Naive thymus-derived CD4-positive, alpha-beta T cell (primary cell): ENCODE results near the gene RXRG. TPM values are rescaled to one million over a fixed set of nuclear protein-coding genes. Genes with fewer than 3 reads are reported as not detected.

Experiments
- ATAC-seq: fragments of 150-1000 bp; cut with Tn5 transposase; 2 replicates; pipeline ENCODE4 v1.10.0; 2021; ENCODE audit warnings: mild to moderate bottlenecking, moderate library complexity
- CTCF ChIA-PET: fragments of 350-600 bp; sonication (Branson Sonifier 250); formaldehyde crosslinking; loops from one replicate; lab custom pipeline; 2021; ENCODE audit warnings: antibody characterized with exemption; lab: Charles Lee
- POLR2A ChIA-PET: fragments of 350-600 bp; sonication (Branson Sonifier 250); formaldehyde crosslinking; loops from one replicate; lab custom pipeline; 2021; ENCODE audit warnings: antibody characterized with exemption, inconsistent platforms; lab: Charles Lee
- DNase-seq, 9 donors: peaks; one replicate each; pipeline versions ENCODE4 v3.0.0 to v3.0.0-alpha.2; 2020 to 2022; ENCODE audit warnings: mixed read lengths in 1 of 9
- H3K27ac ChIP-seq: one replicate; pipeline ENCODE4 v1.7.0; 2013; ENCODE audit warnings: mild to moderate bottlenecking, low read depth, low read length, moderate library complexity
- H3K27me3 ChIP-seq, 2 donors: one replicate each; pipeline ENCODE4 v1.7.0; 2013; ENCODE audit warnings: low read length in 2 of 2, mild to moderate bottlenecking in 2 of 2, moderate library complexity in 2 of 2; ENCODE audit not compliant: control insufficient read depth in 2 of 2, insufficient read depth in 2 of 2
- H3K36me3 ChIP-seq, 3 experiments: 1 replicate in 2 of 3; 2 replicates in 1 of 3; pipeline ENCODE4 v1.7.0; 2013; ENCODE audit warnings: low read length in 3 of 3, mild to moderate bottlenecking in 3 of 3, moderate library complexity in 1 of 3; ENCODE audit not compliant: insufficient read depth in 3 of 3, control insufficient read depth in 2 of 3
- H3K4me1 ChIP-seq, 2 donors: one replicate each; pipeline ENCODE4 v1.7.0; 2013; ENCODE audit warnings: low read length in 2 of 2, mild to moderate bottlenecking in 2 of 2, moderate library complexity in 1 of 2; ENCODE audit not compliant: control insufficient read depth in 2 of 2, insufficient read depth in 2 of 2
- H3K4me3 ChIP-seq: 2 replicates; pipeline ENCODE4 v1.7.0; 2013; ENCODE audit warnings: mild to moderate bottlenecking, low read length
- H3K9me3 ChIP-seq, 3 experiments: 1 replicate in 2 of 3; 2 replicates in 1 of 3; pipeline ENCODE4 v1.7.0; 2013; ENCODE audit warnings: low read length in 3 of 3; ENCODE audit not compliant: control insufficient read depth in 2 of 3
- H3K27ac Mint-ChIP-seq, 9 donors: one replicate each; pipeline ENCODE4 v1.8.0; 2020 to 2022; ENCODE audit warnings: mixed read lengths in 9 of 9, mild to moderate bottlenecking in 8 of 9, moderate library complexity in 5 of 9, inconsistent platforms in 2 of 9
- H3K27me3 Mint-ChIP-seq, 5 donors: one replicate each; pipeline ENCODE4 v1.8.0; 2021 to 2022; ENCODE audit warnings: mixed read lengths in 5 of 5, mild to moderate bottlenecking in 1 of 5
- H3K36me3 Mint-ChIP-seq, 5 donors: one replicate each; pipeline ENCODE4 v1.8.0; 2020 to 2022; ENCODE audit warnings: mixed read lengths in 5 of 5, mild to moderate bottlenecking in 3 of 5, inconsistent platforms in 1 of 5
- H3K4me1 Mint-ChIP-seq, 7 donors: one replicate each; pipeline ENCODE4 v1.8.0; 2020 to 2022; ENCODE audit warnings: mixed read lengths in 7 of 7, mild to moderate bottlenecking in 3 of 7, inconsistent platforms in 1 of 7
- H3K4me3 Mint-ChIP-seq, 10 donors: one replicate each; pipeline ENCODE4 v1.8.0; 2020 to 2022; ENCODE audit warnings: mild to moderate bottlenecking in 10 of 10, mixed read lengths in 10 of 10, moderate library complexity in 6 of 10, inconsistent platforms in 2 of 10
- H3K9me3 Mint-ChIP-seq, 11 donors: one replicate each; pipeline ENCODE4 v1.8.0; 2020 to 2022; ENCODE audit warnings: mixed read lengths in 11 of 11, mild to moderate bottlenecking in 4 of 11, inconsistent platforms in 1 of 11, moderate library complexity in 1 of 11
- intact Hi-C, 2 donors: fragments of 100-400 bp; cut with micrococcal nuclease; formaldehyde crosslinking; loops; one replicate each; pipeline ENCODE4 v1.15.1; 2023
- polyA plus RNA-seq, 2 donors: library from polyadenylated mRNA; unstranded; fragments of 300-500 nt; fragmentation: Illumina TruSeq; gene quantifications; one replicate each; pipeline ENCODE4 v1.2.3, GENCODE V29; 2021
- total RNA-seq, 6 experiments: library from RNA in 5 of 6; stranded (reverse) in 5 of 6; gene quantifications; 1 replicate in 5 of 6; 2 replicates in 1 of 6; pipeline ENCODE4 v1.2.3 and lab custom pipeline; 2021 to 2026

RXRG gene
- total and polyA plus RNA-seq, 7 experiments from 2014 or later = not detected

DNA sequence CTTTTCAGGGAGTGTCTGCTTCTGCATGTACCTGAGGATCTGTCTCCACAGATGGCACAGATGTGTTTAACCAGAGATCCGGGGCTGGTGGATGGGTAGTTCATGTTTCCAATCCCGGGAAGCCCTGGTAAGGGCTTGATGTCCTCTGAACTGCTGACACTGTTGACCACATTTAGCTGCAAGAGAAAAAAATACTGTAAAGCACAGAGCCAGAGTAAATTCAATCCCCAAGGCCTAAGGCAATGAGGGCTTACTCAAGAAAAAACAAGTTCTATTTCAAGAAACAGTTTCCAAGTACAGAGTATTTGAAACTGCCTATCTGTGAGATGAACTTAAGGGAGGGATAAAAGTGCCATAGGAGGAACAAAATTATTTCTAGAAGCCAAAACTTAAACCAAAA is 25.1 kb downstream of the RXRG start:
- H3K36me3 ChIP-seq = no peaks in the 10 kb centered on the region
- ATAC-seq (no peak), DNase-seq (no peak)
- Mint-ChIP-seq H3K27ac (no peak overlapping the region), H3K36me3 (peaks cover 0 to 3% (median 0%) of the 10 kb centered on the region in 5 donors), H3K27me3 (peaks cover 5 to 58% (median 12%) of the 10 kb centered on the region in 5 donors), H3K9me3 (no peaks in the 10 kb centered on the region), H3K4me1 (peaks cover 13 to 28% (median 27%) of the 10 kb centered on the region in 7 donors), H3K4me3 (no peak overlapping the region)
- no peak overlapping the region for H3K4me3 ChIP-seq
- no peaks in the 10 kb centered on the region for H3K27me3 ChIP-seq
- peaks cover 3 to 18% of the 10 kb centered on the region in 2 donors for H3K4me1 ChIP-seq
- no peak overlapping the region for H3K27ac ChIP-seq
- ChIA-PET CTCF (interaction anchor here (0.6 kb wide), 1 partner anchor 349 kb away, joined by 5 read pairs; the partner anchor contains the start of gene TMCO1), POLR2A (no interaction called here)
- intact Hi-C loops = no loop called here
- H3K9me3 ChIP-seq = no peaks in the 10 kb centered on the region

DNA sequence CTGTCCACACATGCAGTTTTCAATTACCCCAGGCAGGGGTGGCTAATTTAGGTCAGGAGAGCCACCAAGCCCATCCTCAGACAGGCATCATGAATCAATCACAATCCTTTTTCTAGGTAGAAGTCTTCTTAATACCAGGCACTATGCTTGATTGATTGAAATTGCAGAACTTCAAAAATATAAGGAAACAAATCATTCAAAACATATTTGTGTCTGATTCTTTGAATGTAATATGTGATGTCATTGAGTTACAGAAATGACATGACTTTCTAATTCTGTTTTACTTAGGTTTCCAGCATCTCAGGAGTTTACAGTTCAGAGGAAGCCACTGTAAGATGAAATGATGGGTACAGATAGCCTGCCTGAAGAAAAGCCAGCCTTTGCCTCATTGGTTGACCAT is 26.7 kb downstream of the RXRG start:
- H3K4me3 Mint-ChIP-seq = no peak overlapping the region
- H3K27me3 Mint-ChIP-seq = peaks cover 13 to 72% (median 23%) of the 10 kb centered on the region in 5 donors
- no peaks in the 10 kb centered on the region for H3K9me3 Mint-ChIP-seq
- no peaks in the 10 kb centered on the region for H3K36me3 ChIP-seq
- no peak for DNase-seq
- ChIA-PET POLR2A (no interaction called here), CTCF (no interaction called here)
- H3K27ac ChIP-seq = no peak overlapping the region
- H3K9me3 ChIP-seq = no peaks in the 10 kb centered on the region
- peaks cover 0 to 3% (median 0%) of the 10 kb centered on the region in 5 donors for H3K36me3 Mint-ChIP-seq
- no peaks in the 10 kb centered on the region for H3K27me3 ChIP-seq
- no peak for ATAC-seq
- no peak overlapping the region for H3K27ac Mint-ChIP-seq
- peaks cover 0 to 12% (median 11%) of the 10 kb centered on the region in 7 donors for H3K4me1 Mint-ChIP-seq
- H3K4me1 ChIP-seq = peaks cover 0 to 5% of the 10 kb centered on the region in 2 donors
- intact Hi-C loops = no loop called here
- no peak overlapping the region for H3K4me3 ChIP-seq

DNA sequence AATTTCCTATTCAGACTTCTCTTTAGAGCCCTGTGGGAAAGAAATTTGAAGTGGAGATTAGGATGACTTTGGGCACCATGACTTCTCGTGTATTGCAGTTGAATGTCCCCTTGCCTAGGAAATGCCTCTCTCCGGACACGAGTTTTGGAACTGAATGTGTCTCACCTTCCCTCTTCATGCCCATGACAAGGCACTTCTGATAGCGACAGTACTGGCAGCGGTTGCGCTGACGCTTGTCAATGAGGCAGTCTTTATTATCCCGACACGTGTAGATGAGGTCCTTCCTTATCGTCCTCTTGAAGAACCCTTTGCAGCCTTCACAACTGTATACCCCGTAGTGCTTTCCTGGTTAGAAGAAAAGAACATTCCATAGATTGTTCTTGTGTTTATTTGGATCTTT is 28.1 kb downstream of the RXRG start:
- ATAC-seq = no peak

DNA sequence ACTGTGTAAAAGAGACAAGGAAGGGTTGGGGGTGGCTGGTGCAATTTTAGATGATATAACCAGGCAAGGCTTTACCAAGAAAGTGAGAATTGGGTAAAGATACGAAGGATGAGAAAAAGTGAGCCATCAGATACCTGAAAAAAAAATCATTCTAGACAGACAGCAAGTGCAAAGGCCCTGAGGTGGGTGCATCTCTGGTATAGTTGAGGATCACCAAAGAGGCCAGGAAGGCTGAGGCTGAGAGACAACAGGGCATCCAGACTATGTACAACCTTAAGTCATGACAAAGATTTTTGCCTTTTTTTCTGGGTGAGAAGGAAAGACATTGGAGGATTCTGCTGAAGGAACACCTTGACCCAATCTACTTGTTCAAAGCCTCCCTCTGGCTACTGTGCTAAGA is 29.9 kb downstream of the RXRG start:
- H3K9me3 Mint-ChIP-seq = no peaks in the 10 kb centered on the region
- POLR2A ChIA-PET = no interaction called here
- Histone ChIP-seq H3K27me3 (no peaks in the 10 kb centered on the region), H3K4me1 (no peaks in the 10 kb centered on the region), H3K27ac (no peak overlapping the region), H3K4me3 (no peak overlapping the region), H3K9me3 (no peaks in the 10 kb centered on the region), H3K36me3 (no peaks in the 10 kb centered on the region)
- H3K4me1 Mint-ChIP-seq = no peaks in the 10 kb centered on the region
- no peak overlapping the region for H3K27ac Mint-ChIP-seq
- peaks cover 13 to 53% (median 24%) of the 10 kb centered on the region in 5 donors for H3K27me3 Mint-ChIP-seq
- no peak for DNase-seq
- H3K4me3 Mint-ChIP-seq = no peak overlapping the region
- intact Hi-C loops = no loop called here
- peaks cover 0 to 3% (median 0%) of the 10 kb centered on the region in 5 donors for H3K36me3 Mint-ChIP-seq
- no peak for ATAC-seq
- CTCF ChIA-PET = no interaction called here

More for the DNA sequence above, 28.1 kb downstream of the RXRG start:
- Histone ChIP-seq H3K4me3 (no peak overlapping the region), H3K4me1 (no peaks in the 10 kb centered on the region), H3K36me3 (no peaks in the 10 kb centered on the region), H3K27ac (no peak overlapping the region), H3K9me3 (no peaks in the 10 kb centered on the region), H3K27me3 (no peaks in the 10 kb centered on the region)
- CTCF ChIA-PET = no interaction called here
- H3K36me3 Mint-ChIP-seq = peaks cover 0 to 3% (median 0%) of the 10 kb centered on the region in 5 donors
- no peaks in the 10 kb centered on the region for H3K4me1 Mint-ChIP-seq
- peaks cover 13 to 67% (median 23%) of the 10 kb centered on the region in 5 donors for H3K27me3 Mint-ChIP-seq
- H3K27ac Mint-ChIP-seq = no peak overlapping the region
- no peaks in the 10 kb centered on the region for H3K9me3 Mint-ChIP-seq
- intact Hi-C loops = no loop called here
- POLR2A ChIA-PET = no interaction called here
- no peak overlapping the region for H3K4me3 Mint-ChIP-seq
- no peak for DNase-seq

DNA sequence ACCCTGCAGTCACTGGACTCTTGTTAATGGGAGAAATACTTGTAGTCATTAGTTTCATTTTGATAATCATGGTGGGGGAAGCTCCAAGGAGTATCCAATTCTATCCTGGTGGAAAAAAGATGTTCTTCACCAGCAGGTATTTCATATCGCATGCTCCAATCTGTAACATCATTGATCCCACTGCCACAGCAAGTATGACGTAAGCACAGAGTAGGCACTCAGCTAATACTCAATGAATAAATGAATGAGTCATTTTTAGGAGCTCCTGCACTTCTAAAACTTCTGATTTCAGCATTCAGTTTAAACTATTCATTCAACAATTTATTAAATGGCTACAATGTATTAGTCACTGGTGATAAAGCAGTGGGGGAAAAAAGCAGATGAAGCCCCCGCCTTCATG is 30.3 kb downstream of the RXRG start:
- Mint-ChIP-seq H3K4me3 (no peak overlapping the region), H3K4me1 (no peaks in the 10 kb centered on the region), H3K27ac (no peak overlapping the region), H3K27me3 (peaks cover 18 to 54% (median 28%) of the 10 kb centered on the region in 5 donors), H3K36me3 (peaks cover 0 to 3% (median 0%) of the 10 kb centered on the region in 5 donors), H3K9me3 (no peaks in the 10 kb centered on the region)
- H3K4me1 ChIP-seq = no peaks in the 10 kb centered on the region
- H3K27me3 ChIP-seq = no peaks in the 10 kb centered on the region
- H3K4me3 ChIP-seq = no peak overlapping the region
- H3K36me3 ChIP-seq = no peaks in the 10 kb centered on the region
- no peaks in the 10 kb centered on the region for H3K9me3 ChIP-seq
- intact Hi-C loops = no loop called here
- ChIA-PET CTCF (no interaction called here), POLR2A (no interaction called here)
- no peak for DNase-seq
- H3K27ac ChIP-seq = no peak overlapping the region
- no peak for ATAC-seq

DNA sequence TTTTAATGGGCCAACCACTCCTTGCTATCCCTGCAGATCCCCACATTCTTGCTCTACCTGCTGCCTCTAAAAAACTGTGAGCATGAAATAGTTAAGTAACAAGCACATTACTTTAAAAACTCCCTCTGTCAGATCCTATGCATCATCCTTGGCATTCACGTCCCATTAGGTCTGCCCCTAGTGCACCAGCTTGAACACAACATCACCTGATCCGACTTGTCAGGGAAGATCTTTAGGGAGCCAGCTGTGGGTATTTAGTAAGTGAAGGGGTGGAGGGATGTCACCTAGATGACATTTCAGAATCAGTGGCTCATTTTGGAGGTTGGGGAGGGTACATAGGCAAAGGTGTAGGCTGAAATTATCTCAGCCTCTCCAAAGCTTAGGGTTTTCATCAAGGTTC is 33.5 kb downstream of the RXRG start:
- Mint-ChIP-seq H3K27me3 (peaks cover 38 to 56% (median 42%) of the 10 kb centered on the region in 5 donors), H3K9me3 (no peaks in the 10 kb centered on the region), H3K4me3 (no peak overlapping the region), H3K36me3 (peaks cover 0 to 3% (median 0%) of the 10 kb centered on the region in 5 donors), H3K27ac (no peak overlapping the region), H3K4me1 (no peaks in the 10 kb centered on the region)
- DNase-seq (no peak), ATAC-seq (no peak)
- H3K4me1 ChIP-seq = no peaks in the 10 kb centered on the region
- H3K36me3 ChIP-seq = no peaks in the 10 kb centered on the region
- POLR2A ChIA-PET = no interaction called here
- CTCF ChIA-PET = interaction anchor here (1.3 kb wide), 1 partner anchor 181 kb away, joined by 4 read pairs; no protein-coding TSS in a partner anchor
- no peaks in the 10 kb centered on the region for H3K27me3 ChIP-seq
- intact Hi-C loops = no loop called here
- H3K27ac ChIP-seq = no peak overlapping the region
- H3K4me3 ChIP-seq = no peak overlapping the region
- H3K9me3 ChIP-seq = no peaks in the 10 kb centered on the region

DNA sequence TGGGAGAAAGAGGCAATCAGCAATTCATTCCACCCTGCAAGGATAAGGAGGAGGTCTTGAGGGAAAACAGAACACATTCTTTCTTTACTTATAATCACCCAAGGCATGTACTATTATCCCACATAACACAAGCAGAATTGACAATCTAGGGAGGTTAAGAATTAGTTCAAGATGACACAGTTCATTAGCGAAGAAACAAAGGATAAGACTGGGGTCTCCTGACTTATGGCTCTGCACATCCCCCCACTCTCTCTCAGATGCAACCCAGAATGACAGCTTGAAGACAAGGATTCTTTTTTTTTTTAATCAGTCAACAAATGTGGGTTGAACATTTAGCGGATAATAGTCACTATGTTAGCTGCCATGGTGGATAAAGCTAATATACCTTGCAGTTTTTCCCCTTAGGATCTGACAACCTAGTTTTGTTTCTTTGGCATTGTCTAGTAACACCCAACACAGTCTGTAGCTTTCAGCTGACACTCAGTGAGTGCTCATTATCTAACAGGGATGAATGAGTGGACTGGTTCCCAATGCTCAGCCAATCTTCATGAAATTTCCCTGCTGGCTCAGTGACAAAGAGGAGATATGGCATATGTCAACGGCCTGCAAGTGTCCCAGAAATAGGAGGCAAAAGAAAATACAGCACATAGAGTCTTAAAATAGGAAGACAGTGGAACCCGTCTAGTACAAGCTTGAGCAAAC is 35.1 kb downstream of the RXRG start:
- ATAC-seq = no peak
- no peaks in the 10 kb centered on the region for H3K4me1 ChIP-seq
- H3K27me3 ChIP-seq = no peaks in the 10 kb centered on the region
- Mint-ChIP-seq H3K27ac (no peak overlapping the region), H3K9me3 (no peaks in the 10 kb centered on the region), H3K4me3 (no peak overlapping the region), H3K27me3 (peaks cover 30 to 44% (median 33%) of the 10 kb centered on the region in 5 donors), H3K4me1 (no peaks in the 10 kb centered on the region), H3K36me3 (no peaks in the 10 kb centered on the region)
- intact Hi-C loops = no loop called here
- no peak overlapping the region for H3K4me3 ChIP-seq
- DNase-seq = no peak
- POLR2A ChIA-PET = interaction anchor here (0.6 kb wide), 1 partner anchor 22 kb away, joined by 3 read pairs; no protein-coding TSS in a partner anchor
- no peaks in the 10 kb centered on the region for H3K36me3 ChIP-seq
- CTCF ChIA-PET = interaction anchor here (0.6 to 1.3 kb wide), 2 partner anchors 11 to 43 kb away, joined by 3 read pairs; no protein-coding TSS in a partner anchor
- H3K9me3 ChIP-seq = no peaks in the 10 kb centered on the region
- H3K27ac ChIP-seq = no peak overlapping the region
